GM23338 (cell line): Measurements from ENCODE around the gene RAB9A. TPM values are rescaled to one million over a fixed set of nuclear protein-coding genes. Genes with fewer than 3 reads are reported as not detected.
A peak's percentile ranks its signal among the peaks of the same experiment; 100 is the strongest.

Experiments used
- ATAC-seq: fragments of 200-7000 bp; cut with Tn5 transposase; 3 replicates; pipeline ENCODE4 v1.9.1; 2020
- DNase-seq: peaks from one replicate; pipeline ENCODE4 v3.0.0-alpha.2; 2015; ENCODE audit warnings: low spot score
- H2AFZ ChIP-seq: fragments of 200-600 bp; sonication (generic); 2 replicates; pipeline ENCODE4 v1.8.0; 2016; ENCODE audit warnings: antibody characterized with exemption, mild to moderate bottlenecking, moderate library complexity
- H3F3A ChIP-seq: fragments of 200-600 bp; sonication (generic); replicated peaks from 2 replicates; pipeline ENCODE4 v1.8.0; 2017; ENCODE audit warnings: antibody characterized with exemption, mixed run types, low read depth
- H3K27ac ChIP-seq: fragments of 200-600 bp; sonication (generic); 2 replicates; pipeline ENCODE4 v1.6.1; 2016; ENCODE audit warnings: low read depth
- H3K27me3 ChIP-seq: fragments of 200-600 bp; sonication (generic); 2 replicates; pipeline ENCODE4 v1.8.0; 2016; ENCODE audit warnings: mild to moderate bottlenecking, mixed run types, moderate library complexity; ENCODE audit not compliant: insufficient read depth
- H3K36me3 ChIP-seq: fragments of 200-600 bp; sonication (generic); 2 replicates; pipeline ENCODE4 v1.8.0; 2016; ENCODE audit warnings: mild to moderate bottlenecking; ENCODE audit not compliant: insufficient read depth
- H3K4me1 ChIP-seq: fragments of 200-600 bp; sonication (generic); 2 replicates; pipeline ENCODE4 v1.8.0; 2016; ENCODE audit warnings: mild to moderate bottlenecking, moderate library complexity; ENCODE audit not compliant: insufficient read depth
- H3K4me2 ChIP-seq: fragments of 200-600 bp; sonication (generic); 2 replicates; pipeline ENCODE4 v1.7.1; 2017; ENCODE audit warnings: mixed run types
- H3K4me3 ChIP-seq: fragments of 200-600 bp; sonication (generic); 2 replicates; pipeline ENCODE4 v1.6.1; 2016; ENCODE audit warnings: mixed run types
- H3K79me2 ChIP-seq: fragments of 200-600 bp; sonication (generic); replicated peaks from 2 replicates; pipeline ENCODE4 v1.8.0; 2017; ENCODE audit warnings: mild to moderate bottlenecking; ENCODE audit not compliant: insufficient read depth
- H3K9me2 ChIP-seq: fragments of 200-600 bp; sonication (generic); 2 replicates; pipeline ENCODE4 v1.8.0; 2017; ENCODE audit not compliant: insufficient read depth
- H4K20me1 ChIP-seq: fragments of 200-600 bp; sonication (generic); replicated peaks from 2 replicates; pipeline ENCODE4 v1.8.0; 2017; ENCODE audit warnings: mild to moderate bottlenecking; ENCODE audit not compliant: insufficient read depth
- H3K27ac Mint-ChIP-seq: 2 replicates; pipeline ENCODE4 v1.8.0; 2020; ENCODE audit warnings: inconsistent platforms, mild to moderate bottlenecking, moderate library complexity, mixed read lengths
- H3K27me3 Mint-ChIP-seq: 3 replicates; pipeline ENCODE4 v1.8.0; 2022; ENCODE audit warnings: low read depth, mild to moderate bottlenecking, moderate library complexity, mixed read lengths, inconsistent platforms; ENCODE audit not compliant: insufficient read depth, poor library complexity
- H3K36me3 Mint-ChIP-seq: 3 replicates; pipeline ENCODE4 v1.8.0; 2021; ENCODE audit warnings: low read depth, mild to moderate bottlenecking, inconsistent platforms, moderate library complexity, mixed read lengths
- H3K4me1 Mint-ChIP-seq: 3 replicates; pipeline ENCODE4 v1.8.0; 2020; ENCODE audit warnings: mild to moderate bottlenecking, inconsistent platforms, mixed read lengths
- H3K4me3 Mint-ChIP-seq: 3 replicates; pipeline ENCODE4 v1.8.0; 2021; ENCODE audit warnings: moderate library complexity, mild to moderate bottlenecking, inconsistent platforms, mixed read lengths
- H3K9me3 Mint-ChIP-seq: 3 replicates; pipeline ENCODE4 v1.8.0; 2020; ENCODE audit warnings: moderate library complexity, mild to moderate bottlenecking, inconsistent platforms, mixed read lengths
- CREB1 ChIP-seq: fragments of 250-450 bp; sonication (Bioruptor Pico); IDR thresholded peaks from 2 replicates; pipeline ENCODE4 v1.5.0; 2020; ENCODE audit warnings: low read depth, mild to moderate bottlenecking, moderate library complexity
- CTCF ChIP-seq, 2 experiments: fragments of 200-600 bp in 1 of 2; sonication (generic) in 1 of 2; conservative IDR thresholded peaks; 2 replicates each; pipeline versions ENCODE4 v1.5.1 to v1.6.1; 2016 to 2017; ENCODE audit warnings: antibody characterized with exemption in 2 of 2, low read depth in 2 of 2, mild to moderate bottlenecking in 2 of 2, moderate library complexity in 1 of 2
- ETS1 ChIP-seq: IDR thresholded peaks from 2 replicates; pipeline ENCODE4 v1.6.1; 2016; ENCODE audit warnings: antibody characterized with exemption
- EZH2 ChIP-seq: fragments of 200-600 bp; sonication (generic); IDR thresholded peaks from one replicate; pipeline ENCODE4 v1.8.0; 2017; ENCODE audit warnings: antibody characterized with exemption, mild to moderate bottlenecking, low read depth; ENCODE audit not compliant: unreplicated experiment
- EZH2phosphoT487 ChIP-seq: fragments of 200-600 bp; sonication (generic); IDR thresholded peaks from one replicate; pipeline ENCODE4 v1.8.1; 2018; ENCODE audit warnings: antibody characterized with exemption; ENCODE audit not compliant: unreplicated experiment
- JUNB ChIP-seq: IDR thresholded peaks from one replicate; pipeline ENCODE4 v1.6.1; 2016; ENCODE audit warnings: antibody characterized with exemption; ENCODE audit not compliant: unreplicated experiment
- NANOG ChIP-seq: IDR thresholded peaks from 2 replicates; pipeline ENCODE4 v1.6.1; 2016; ENCODE audit warnings: antibody characterized with exemption, borderline replicate concordance
- POLR2AphosphoS5 ChIP-seq: IDR thresholded peaks from 2 replicates; pipeline ENCODE4 v1.6.1; 2016; ENCODE audit warnings: antibody characterized with exemption, low read depth
- STAT1 ChIP-seq: IDR thresholded peaks from one replicate; pipeline ENCODE4 v1.6.1; 2016; ENCODE audit warnings: antibody characterized with exemption; ENCODE audit not compliant: unreplicated experiment
- ZNF114 ChIP-seq: fragments of 250-450 bp; sonication (Bioruptor Pico); IDR thresholded peaks from 2 replicates; pipeline ENCODE4 v1.5.0; 2020; ENCODE audit warnings: mild to moderate bottlenecking, moderate library complexity
- ZNF331 ChIP-seq: fragments of 250-450 bp; sonication (Bioruptor Pico); IDR thresholded peaks from 2 replicates; pipeline ENCODE4 v1.5.0; 2020; ENCODE audit warnings: low read depth, mild to moderate bottlenecking, moderate library complexity
- ZNF462 ChIP-seq: fragments of 250-450 bp; sonication (Bioruptor Pico); IDR thresholded peaks from 2 replicates; pipeline ENCODE4 v1.5.0; 2020; ENCODE audit warnings: mild to moderate bottlenecking, moderate library complexity
- polyA plus RNA-seq: library from polyadenylated mRNA; unstranded; fragments of >200 nt; fragmentation: Nextera tagmentation; extraction: Ambion mirVana; gene quantifications from 2 replicates; pipeline ENCODE4 v1.2.1, GENCODE V29; 2016
- total RNA-seq: library from RNA; depleted of rRNA; stranded (reverse); fragments of >200 nt; shearing (Covaris generic); gene quantifications from 2 replicates; pipeline ENCODE4 v1.2.3, GENCODE V29; 2014
- TF ChIP-seq, protein P1 (sequence below): IDR thresholded peaks from one replicate; pipeline ENCODE4 v1.6.1; 2018; ENCODE audit warnings: antibody characterized with exemption; ENCODE audit not compliant: unreplicated experiment

Gene RAB9A
- total and polyA plus RNA-seq, 2 experiments from 2014 or later: 43.3 to 45.1 TPM

- Histone ChIP-seq H3K79me2 (peaks cover 100% of the 10 kb centered on the region), H3K9me2 (no peaks in the 10 kb centered on the region), H3K27ac (no peak overlapping the region), H3K36me3 (no peaks in the 10 kb centered on the region), H3K4me2 (no peak overlapping the region), H2AFZ (no peak overlapping the region), H4K20me1 (peaks cover 18% of the 10 kb centered on the region), H3K4me3 (no peak overlapping the region), H3F3A (no peaks in the 10 kb centered on the region), H3K4me1 (peaks cover 33% of the 10 kb centered on the region), H3K27me3 (no peaks in the 10 kb centered on the region)
- Mint-ChIP-seq H3K4me3 (no peak overlapping the region; the same call in 2 of the 3 replicates), H3K4me1 (peaks cover 55% of the 10 kb centered on the region), H3K27me3 (peaks cover 8% of the 10 kb centered on the region), H3K9me3 (no peaks in the 10 kb centered on the region), H3K36me3 (no peaks in the 10 kb centered on the region; the same call in 1 of the 3 replicates), H3K27ac (peak overlapping the region; percentile 66)
- ATAC-seq (no peak), DNase-seq (no peak)
- TF ChIP-seq, protein P1, sequence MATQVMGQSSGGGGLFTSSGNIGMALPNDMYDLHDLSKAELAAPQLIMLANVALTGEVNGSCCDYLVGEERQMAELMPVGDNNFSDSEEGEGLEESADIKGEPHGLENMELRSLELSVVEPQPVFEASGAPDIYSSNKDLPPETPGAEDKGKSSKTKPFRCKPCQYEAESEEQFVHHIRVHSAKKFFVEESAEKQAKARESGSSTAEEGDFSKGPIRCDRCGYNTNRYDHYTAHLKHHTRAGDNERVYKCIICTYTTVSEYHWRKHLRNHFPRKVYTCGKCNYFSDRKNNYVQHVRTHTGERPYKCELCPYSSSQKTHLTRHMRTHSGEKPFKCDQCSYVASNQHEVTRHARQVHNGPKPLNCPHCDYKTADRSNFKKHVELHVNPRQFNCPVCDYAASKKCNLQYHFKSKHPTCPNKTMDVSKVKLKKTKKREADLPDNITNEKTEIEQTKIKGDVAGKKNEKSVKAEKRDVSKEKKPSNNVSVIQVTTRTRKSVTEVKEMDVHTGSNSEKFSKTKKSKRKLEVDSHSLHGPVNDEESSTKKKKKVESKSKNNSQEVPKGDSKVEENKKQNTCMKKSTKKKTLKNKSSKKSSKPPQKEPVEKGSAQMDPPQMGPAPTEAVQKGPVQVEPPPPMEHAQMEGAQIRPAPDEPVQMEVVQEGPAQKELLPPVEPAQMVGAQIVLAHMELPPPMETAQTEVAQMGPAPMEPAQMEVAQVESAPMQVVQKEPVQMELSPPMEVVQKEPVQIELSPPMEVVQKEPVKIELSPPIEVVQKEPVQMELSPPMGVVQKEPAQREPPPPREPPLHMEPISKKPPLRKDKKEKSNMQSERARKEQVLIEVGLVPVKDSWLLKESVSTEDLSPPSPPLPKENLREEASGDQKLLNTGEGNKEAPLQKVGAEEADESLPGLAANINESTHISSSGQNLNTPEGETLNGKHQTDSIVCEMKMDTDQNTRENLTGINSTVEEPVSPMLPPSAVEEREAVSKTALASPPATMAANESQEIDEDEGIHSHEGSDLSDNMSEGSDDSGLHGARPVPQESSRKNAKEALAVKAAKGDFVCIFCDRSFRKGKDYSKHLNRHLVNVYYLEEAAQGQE: no peak
- TF ChIP-seq CTCF (conservative IDR thresholded peaks at IDR 0.05; ENCODE audit: low read depth in 2 of 2) (no peak), ZNF114 (CRISPR knock-in tag) (no peak), ZNF331 (CRISPR knock-in tag) (no peak), POLR2AphosphoS5 (no peak), CREB1 (CRISPR knock-in tag) (no peak), JUNB (no peak), EZH2 (no peak), ZNF462 (CRISPR knock-in tag) (no peak), ETS1 (no peak), NANOG (no peak), EZH2phosphoT487 (no peak), STAT1 (no peak)
Measured at GRCh38 chrX:13694983-13695382, 6.1 kb downstream of the RAB9A start.
